Heart right ventricle (tissue), 16 donors: Measurements from ENCODE around the gene GBA2. TPM values are rescaled to one million over a fixed set of nuclear protein-coding genes. Genes with fewer than 3 reads are reported as not detected.

ENCODE experiments used
- ATAC-seq, 8 donors: fragments of 200-7000 bp; cut with Tn5 transposase; one replicate each; pipeline ENCODE4 v1.9.1; 2020; ENCODE audit warnings: mild to moderate bottlenecking in 8 of 8, moderate library complexity in 8 of 8, moderate number of reproducible peaks in 1 of 8
- DNase-seq, 2 donors: peaks; one replicate each; pipeline ENCODE4 v3.0.0-alpha.2; 2020
- H3K27ac ChIP-seq, 10 donors: fragments of 200-600 bp; sonication (generic) in 2 of 10; one replicate each; pipeline versions ENCODE4 v1.5.0 to v1.8.0; 2020 to 2022; ENCODE audit warnings: mild to moderate bottlenecking in 3 of 10
- H3K27me3 ChIP-seq, 7 donors: fragments of 200-600 bp; one replicate each; pipeline ENCODE4 v1.8.0; 2021 to 2022; ENCODE audit warnings: mild to moderate bottlenecking in 2 of 7
- H3K36me3 ChIP-seq, 9 donors: fragments of 200-600 bp; sonication (generic) in 1 of 9; one replicate each; pipeline versions ENCODE4 v1.5.0 to v1.8.0; 2020 to 2022; ENCODE audit warnings: mild to moderate bottlenecking in 2 of 9
- H3K4me1 ChIP-seq, 9 donors: fragments of 200-600 bp; sonication (generic) in 1 of 9; one replicate each; pipeline versions ENCODE4 v1.5.0 to v1.8.0; 2020 to 2022; ENCODE audit warnings: mild to moderate bottlenecking in 4 of 9
- H3K4me3 ChIP-seq, 10 donors: fragments of 200-600 bp; sonication (generic) in 2 of 10; one replicate each; pipeline versions ENCODE4 v1.5.0 to v1.8.0; 2020 to 2022; ENCODE audit warnings: mild to moderate bottlenecking in 7 of 10, moderate library complexity in 2 of 10
- H3K9me3 ChIP-seq, 11 donors: fragments of 200-600 bp in 10 of 11; sonication (generic) in 2 of 11; one replicate each; pipeline versions ENCODE4 v1.5.0 to v1.8.0; 2013 to 2022; ENCODE audit warnings: mild to moderate bottlenecking in 2 of 11, control low read depth in 1 of 11, moderate library complexity in 1 of 11
- CTCF ChIP-seq, 9 donors: fragments of 200-600 bp; sonication (generic) in 2 of 9; IDR thresholded peaks; one replicate each; pipeline versions ENCODE4 v1.5.0 to v1.8.0; 2021 to 2022; ENCODE audit warnings: antibody characterized with exemption in 9 of 9, mild to moderate bottlenecking in 5 of 9, moderate library complexity in 1 of 9
- WGBS, 2 donors: extraction: QIAGEN DNeasy Blood & Tissue Kit; methylation state at CpG; one replicate each; pipeline ENCODE4 v1.1.7; 2013; ENCODE audit warnings: inconsistent platforms in 1 of 2; 5-methylcytosine and 5-hydroxymethylcytosine counted together
- intact Hi-C, 10 donors: fragments of 100-400 bp; cut with DNase I; formaldehyde crosslinking; loops; one replicate each; pipeline versions ENCODE4 v1.11.1 to v1.14.2; 2022
- polyA plus RNA-seq, 2 donors: library from polyadenylated mRNA; stranded (reverse); fragments of 200-250 nt; gene quantifications; one replicate each; pipeline ENCODE4 v1.2.3, GENCODE V29; 2013
- total RNA-seq, 10 donors: library from RNA; stranded (reverse); fragmentation: NEBNext Ultra II Directional in 3 of 10; extraction: Animal tissue kit (Norgen Biotek cat#: 25700) in 3 of 10; gene quantifications; one replicate each; pipeline versions ENCODE4 v1.2.1 to v1.2.4, GENCODE V29; 2021 to 2023
- donor health status: Arrhythmogenic right ventricular cardiomyopathy.
- donor health status: ischemic (EF 13 %, LVEDD 7.1; RV severe dilation, severe dysfunction).
- donor health status: healthy with polysubstance abuse.
- donor health status: DM: no; HTN: yes; CAD: no.
- donor health status: DM: no; HTN: no; CAD: no.
- donor health status: ischemic (EF 25% LVEDD 6.9; RV normal size, moderate dysfunction).
- donor health status: ischemic (EF 25% LVEDD 5.7; RV mildly dilated, moderate dysfunction).
- donor health status: healthy.
- donor health status: DM: yes; HTN: yes; CAD: no.
- donor health status: Ischemic cardiomyopathy.
- donor health status: ischemic (EF 35%, LVEDD 5.7; RV mildly dilated, moderate dysfunction).
- donor health status: nonischemic (EF 11% LVEDD 7.7; RV severe dilation, severe dysfunction).
- donor health status: DM: yes; HTN: yes; CAD: no.
- donor health status: PGD.
- donor health status: ischemic (EF 29% LVEDD 5.4; RV normal size, mild dysfunction).
- donor health status: nonischemic (EF 23%, LVEDD 6.1; RV moderate dilation, normal function).

The GBA2 gene
- total and polyA plus RNA-seq, 12 donors, result 47.4 to 102 (median 79.5) TPM

DNA sequence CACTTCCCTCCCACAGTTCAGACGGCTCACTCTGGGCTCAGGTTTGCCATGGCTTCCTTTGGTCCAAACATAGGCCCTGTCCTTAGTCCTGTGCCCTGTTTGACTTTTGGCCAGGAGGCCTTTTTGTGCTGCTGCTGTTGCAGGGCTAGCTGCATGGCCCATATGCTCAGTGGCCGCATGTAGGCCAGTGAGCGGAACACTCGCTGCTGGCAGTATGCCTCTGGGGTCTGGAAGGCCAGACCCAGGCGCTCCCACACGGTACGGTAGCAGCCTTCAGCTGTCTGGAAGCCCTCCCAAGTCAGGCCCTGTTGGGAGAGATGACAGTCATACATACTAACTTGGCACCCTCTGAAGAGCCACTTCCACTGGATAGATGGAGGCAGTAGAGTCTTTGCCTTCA lies 11.9 kb downstream of the GBA2 start:
- Histone ChIP-seq H3K27me3 (no peaks in the 10 kb centered on the region), H3K4me3 (no peak overlapping the region), H3K9me3 (no peaks in the 10 kb centered on the region), H3K36me3 (peaks cover 0 to 87% (median 62%) of the 10 kb centered on the region in 9 donors), H3K4me1 (peaks cover 6 to 34% (median 16%) of the 10 kb centered on the region in 9 donors), H3K27ac (peak overlapping the region in 2 of 10 donors; percentile 24 to 40)
- DNase-seq (no peak), ATAC-seq (no peak)
- TF ChIP-seq CTCF (IDR thresholded peaks at IDR 0.05), result no peak
- intact Hi-C loops, result loop anchor here in 2 of 10 donors (10.0 kb wide), 2 partner anchors 78 to 82 kb away; partner anchors contain the start of genes CCDC107 (in 1 of the 2), HINT2 (in 1 of the 2), RMRP (in 1 of the 2) and SIT1 (in 1 of the 2)
- 52 to 60% methylated on average over 7 of the region's 7 CpGs for WGBS, 2 donors

GRCh38 chr9:35736201-35736633 lies 12.8 kb downstream of the GBA2 start:
- DNase-seq, result peak in 1 of 2 donors; percentile 57
- H3K4me3 ChIP-seq, result no peak overlapping the region
- TF ChIP-seq CTCF (IDR thresholded peaks at IDR 0.05), result peak; percentile 59 to 83 (median 78)
- no peak for ATAC-seq
- intact Hi-C loops, result loop anchor here in 2 of 10 donors (10.0 kb wide), 2 partner anchors 79 to 81 kb away; partner anchors contain the start of genes CCDC107 (in 1 of the 2), HINT2 (in 1 of the 2), RMRP (in 1 of the 2) and SIT1 (in 1 of the 2)
- no peaks in the 10 kb centered on the region for H3K9me3 ChIP-seq
- 24 to 31% methylated on average over 5 of the region's 5 CpGs for WGBS, 2 donors
- H3K36me3 ChIP-seq, result peaks cover 0 to 77% (median 54%) of the 10 kb centered on the region in 9 donors
- no peaks in the 10 kb centered on the region for H3K27me3 ChIP-seq
- peak overlapping the region in 4 of 10 donors; percentile 18 to 44 (median 32) for H3K27ac ChIP-seq
- H3K4me1 ChIP-seq, result peaks cover 6 to 36% (median 17%) of the 10 kb centered on the region in 9 donors

DNA sequence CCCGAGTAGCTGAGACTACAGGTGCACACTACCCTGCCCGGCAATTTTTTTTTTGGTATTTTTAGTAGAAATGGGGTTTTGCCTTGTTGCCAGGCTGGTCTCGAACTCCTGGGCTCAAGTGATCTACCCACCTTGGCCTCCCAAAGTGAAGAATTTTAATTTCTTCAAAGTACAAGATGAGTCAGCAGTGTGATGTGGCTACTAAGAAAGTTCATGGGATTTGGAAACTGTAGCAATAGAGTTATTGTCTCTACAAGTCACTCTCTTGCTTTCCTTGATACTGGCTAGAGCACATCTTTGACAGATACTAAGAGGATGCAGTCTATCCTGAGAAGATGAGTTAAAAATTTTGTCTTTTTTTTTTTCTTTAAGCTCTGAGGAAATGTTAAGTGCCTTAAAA lies 14.9 kb downstream of the GBA2 start:
- no peak for TF ChIP-seq CTCF (IDR thresholded peaks at IDR 0.05)
- Histone ChIP-seq H3K36me3 (peaks cover 0 to 56% (median 40%) of the 10 kb centered on the region in 9 donors), H3K4me1 (peaks cover 27 to 58% (median 38%) of the 10 kb centered on the region in 9 donors), H3K27ac (peak overlapping the region in 4 of 10 donors; percentile 6 to 99 (median 98)), H3K4me3 (no peak overlapping the region), H3K27me3 (no peaks in the 10 kb centered on the region), H3K9me3 (no peaks in the 10 kb centered on the region)
- 92 to 95% methylated on average over 3 of the region's 3 CpGs for WGBS, 2 donors
- DNase-seq, result no peak
- ATAC-seq, result no peak
- intact Hi-C loops, result loop anchor here in 3 of 10 donors (5.0 to 10.0 kb wide), 4 partner anchors 79 to 132 kb away; partner anchors contain the start of genes CCDC107 (in 1 of the 3), FAM221B (in 1 of the 3), HINT2 (in 1 of the 3) and RMRP (in 1 of the 3)

GRCh38 chr9:35732800-35733541 lies 16.1 kb downstream of the GBA2 start:
- peak overlapping the region; percentile 93 to 99 (median 98) for H3K27ac ChIP-seq
- peaks cover 0 to 45% (median 28%) of the 10 kb centered on the region in 9 donors for H3K36me3 ChIP-seq
- ATAC-seq (peak in 7 of 8 donors; percentile 0 to 13 (median 2)), DNase-seq (peak in 1 of 2 donors; percentile 28)
- intact Hi-C loops, result loop anchor here in 7 of 10 donors (1.0 to 10.0 kb wide), 7 partner anchors 16 to 131 kb away; partner anchors contain the start of genes GBA2 (in 4 of the 7), RGP1 (in 4 of the 7), CCDC107 (in 1 of the 7) and FAM221B (in 1 of the 7)
- H3K4me1 ChIP-seq, result peaks cover 37 to 69% (median 49%) of the 10 kb centered on the region in 9 donors
- 2% methylated on average over 14 of the region's 14 CpGs for WGBS, 2 donors
- H3K4me3 ChIP-seq, result peak overlapping the region; percentile 55 to 98 (median 80)
- no peaks in the 10 kb centered on the region for H3K9me3 ChIP-seq
- H3K27me3 ChIP-seq, result no peaks in the 10 kb centered on the region
- TF ChIP-seq CTCF (IDR thresholded peaks at IDR 0.05), result no peak
